Measurements from ENCODE around the gene ZNF566. TPM values are rescaled to one million over a fixed set of nuclear protein-coding genes. Genes with fewer than 3 reads are reported as not detected.

Gene ZNF566
- total RNA-seq, 2 donors from 2014 or later, result 5.5 to 10.2 TPM

DNA sequence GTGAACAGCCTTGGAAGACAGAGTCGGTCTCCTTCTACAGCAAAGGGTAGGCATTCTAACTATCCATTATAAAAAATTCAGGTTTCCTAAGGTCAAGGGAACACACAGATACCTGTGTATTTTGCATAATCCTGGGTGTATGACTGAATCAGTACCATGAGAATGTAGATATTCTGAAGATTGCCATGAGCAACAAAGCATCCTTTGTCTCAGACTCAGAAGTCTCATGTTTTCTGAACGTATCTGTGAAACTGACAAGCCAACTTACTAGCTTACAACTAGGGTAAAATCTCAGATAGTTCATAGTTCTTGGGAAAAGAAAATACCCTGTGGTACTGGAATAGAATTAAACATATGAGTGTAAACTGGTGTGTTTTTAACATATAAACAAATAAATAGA lies 6.5 kb downstream of the ZNF566 start:
- Histone ChIP-seq H3K4me3 (no peak overlapping the region), H3K27me3 (no peaks in the 10 kb centered on the region), H3K36me3 (peaks cover 5% of the 10 kb centered on the region), H3K4me1 (peaks cover 0 to under 1% of the 10 kb centered on the region in 2 donors), H3K27ac (no peak overlapping the region), H3K9me3 (no peaks in the 10 kb centered on the region)
- TF ChIP-seq CTCF (IDR thresholded peaks at IDR 0.05), result no peak
- DNase-seq (ENCODE audit: low spot score), result no peak

DNA sequence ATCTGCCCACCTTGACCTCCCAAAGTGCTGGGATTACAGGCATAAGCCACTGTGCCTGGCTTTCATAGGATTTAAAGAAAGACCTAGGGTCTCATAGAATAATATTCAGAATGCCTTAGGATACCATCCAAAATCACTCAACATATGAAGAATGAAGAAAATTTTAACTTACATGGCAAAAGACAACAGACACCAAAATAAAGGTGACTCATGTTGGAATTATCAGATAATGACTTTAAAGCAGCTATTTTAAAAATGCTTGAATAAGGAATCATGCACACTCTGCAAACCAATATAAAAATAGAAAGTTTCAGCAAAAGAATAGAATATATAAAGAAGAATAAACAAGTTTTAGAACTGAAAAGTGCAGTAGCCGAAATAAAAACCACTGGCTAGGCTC lies 29.3 kb downstream of the ZNF566 start:
- Histone ChIP-seq H3K36me3 (peaks cover 20% of the 10 kb centered on the region), H3K4me3 (no peak overlapping the region), H3K4me1 (no peaks in the 10 kb centered on the region), H3K9me3 (peaks cover 0 to 32% of the 10 kb centered on the region in 2 donors), H3K27ac (no peak overlapping the region), H3K27me3 (no peaks in the 10 kb centered on the region)
- DNase-seq (ENCODE audit: low spot score), result no peak
- no peak for TF ChIP-seq CTCF (IDR thresholded peaks at IDR 0.05)

DNA sequence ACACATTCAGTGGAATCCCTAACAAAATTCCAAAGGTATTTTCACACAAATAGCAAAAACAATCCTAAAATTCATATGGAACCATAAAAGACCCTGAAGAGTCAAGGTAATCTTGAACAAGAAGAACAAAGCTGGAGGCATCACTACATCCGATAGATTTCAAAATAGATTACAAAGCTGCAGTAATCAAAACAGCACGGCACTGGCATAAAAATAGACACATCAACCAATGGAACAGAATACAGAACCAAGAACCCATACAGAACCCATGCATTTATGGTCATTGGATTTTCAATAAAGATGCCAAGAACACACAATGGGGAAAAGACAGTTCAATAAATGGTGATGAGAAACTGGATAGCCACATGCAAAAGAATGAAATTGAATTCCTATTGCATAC lies 32.5 kb downstream of the ZNF566 start:
- Histone ChIP-seq H3K9me3 (peaks cover 0 to 64% of the 10 kb centered on the region in 2 donors), H3K4me3 (no peak overlapping the region), H3K4me1 (no peaks in the 10 kb centered on the region), H3K36me3 (peaks cover 26% of the 10 kb centered on the region), H3K27me3 (no peaks in the 10 kb centered on the region), H3K27ac (no peak overlapping the region)
- no peak for TF ChIP-seq CTCF (IDR thresholded peaks at IDR 0.05)
- no peak for DNase-seq (ENCODE audit: low spot score)

GRCh38 chr19:36449059-36449670 lies 40.2 kb downstream of the ZNF566 start:
- Histone ChIP-seq H3K4me1 (no peaks in the 10 kb centered on the region), H3K27me3 (no peaks in the 10 kb centered on the region), H3K4me3 (no peak overlapping the region), H3K36me3 (peaks cover 59% of the 10 kb centered on the region), H3K27ac (no peak overlapping the region), H3K9me3 (peaks cover 21 to 100% of the 10 kb centered on the region in 2 donors)
- no peak for TF ChIP-seq CTCF (IDR thresholded peaks at IDR 0.05)
- no peak for DNase-seq (ENCODE audit: low spot score)

GRCh38 chr19:36441339-36441738 lies 48.0 kb downstream of the ZNF566 start:
- no peaks in the 10 kb centered on the region for H3K27me3 ChIP-seq
- H3K4me3 ChIP-seq, result no peak overlapping the region
- H3K36me3 ChIP-seq, result no peaks in the 10 kb centered on the region
- H3K27ac ChIP-seq, result no peak overlapping the region
- peaks cover 8 to 67% of the 10 kb centered on the region in 2 donors for H3K9me3 ChIP-seq
- no peak for TF ChIP-seq CTCF (IDR thresholded peaks at IDR 0.05)
- DNase-seq (ENCODE audit: low spot score), result no peak
- no peaks in the 10 kb centered on the region for H3K4me1 ChIP-seq

- Histone ChIP-seq H3K27me3 (no peaks in the 10 kb centered on the region), H3K27ac (no peak overlapping the region), H3K36me3 (no peaks in the 10 kb centered on the region), H3K4me3 (no peak overlapping the region), H3K4me1 (no peaks in the 10 kb centered on the region), H3K9me3 (peaks cover 0 to 19% of the 10 kb centered on the region in 2 donors)
- no peak for TF ChIP-seq CTCF (IDR thresholded peaks at IDR 0.05)
- DNase-seq (ENCODE audit: low spot score), result no peak
Measured at GRCh38 chr19:36436531-36436930, 52.8 kb downstream of the ZNF566 start.

Data from right atrium auricular region (tissue), 2 donors.